ENCODE data around the gene UBASH3B. TPM values are rescaled to one million over a fixed set of nuclear protein-coding genes. Genes with fewer than 3 reads are reported as not detected.
"Not testable (repeated sequence)": the region's sequence is repeated elsewhere in the genome, so short reads cannot be mapped to it uniquely, and the experiment has no call there.

The UBASH3B gene, protein sequence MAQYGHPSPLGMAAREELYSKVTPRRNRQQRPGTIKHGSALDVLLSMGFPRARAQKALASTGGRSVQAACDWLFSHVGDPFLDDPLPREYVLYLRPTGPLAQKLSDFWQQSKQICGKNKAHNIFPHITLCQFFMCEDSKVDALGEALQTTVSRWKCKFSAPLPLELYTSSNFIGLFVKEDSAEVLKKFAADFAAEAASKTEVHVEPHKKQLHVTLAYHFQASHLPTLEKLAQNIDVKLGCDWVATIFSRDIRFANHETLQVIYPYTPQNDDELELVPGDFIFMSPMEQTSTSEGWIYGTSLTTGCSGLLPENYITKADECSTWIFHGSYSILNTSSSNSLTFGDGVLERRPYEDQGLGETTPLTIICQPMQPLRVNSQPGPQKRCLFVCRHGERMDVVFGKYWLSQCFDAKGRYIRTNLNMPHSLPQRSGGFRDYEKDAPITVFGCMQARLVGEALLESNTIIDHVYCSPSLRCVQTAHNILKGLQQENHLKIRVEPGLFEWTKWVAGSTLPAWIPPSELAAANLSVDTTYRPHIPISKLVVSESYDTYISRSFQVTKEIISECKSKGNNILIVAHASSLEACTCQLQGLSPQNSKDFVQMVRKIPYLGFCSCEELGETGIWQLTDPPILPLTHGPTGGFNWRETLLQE
- 64.6 and 67.6 TPM in 2 replicates for total RNA-seq

DNA sequence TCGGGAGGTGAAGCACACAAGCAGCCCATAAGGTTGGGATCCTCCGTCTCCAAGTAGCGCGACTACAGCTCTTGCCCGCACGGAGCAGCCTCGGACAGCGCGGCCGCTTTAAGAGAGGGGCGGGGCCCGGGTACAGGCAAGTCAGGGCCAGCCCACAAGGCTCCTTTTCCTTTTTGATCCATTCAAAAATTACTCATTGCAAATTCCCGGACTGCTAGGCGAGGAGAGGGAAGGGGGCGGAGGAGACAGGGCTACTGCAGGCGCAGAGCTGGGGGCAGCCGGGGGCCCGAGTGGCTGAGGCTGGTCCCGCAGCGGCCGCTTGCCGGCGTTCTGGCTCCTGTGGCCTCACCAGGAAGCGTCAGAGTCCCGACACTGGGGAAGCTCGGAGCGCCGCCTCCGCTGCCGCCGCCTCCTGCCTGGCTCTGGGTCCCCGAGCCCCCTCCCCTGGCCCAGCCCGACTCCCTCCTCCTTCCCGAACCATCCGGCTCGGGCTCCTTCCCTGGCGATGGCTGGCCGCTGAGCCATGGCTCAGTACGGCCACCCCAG is at the start of gene UBASH3B:
Gene UBASH3B, plus strand, starts transcription at position 196 of the 546 bp plus-strand sequence. Its CDS starts 328 bp downstream, at position 524.
- peak within 1 kb of the TSS; percentile 97 for H3K4me3 ChIP-seq (ENCODE audit: low read depth, low read length)
- DNase-seq (ENCODE audit: low read depth), result peak; percentile 49
- TF ChIP-seq CTCF (conservative IDR thresholded peaks at IDR 0.05; ENCODE audit: low read depth, low read length), result no peak

DNA sequence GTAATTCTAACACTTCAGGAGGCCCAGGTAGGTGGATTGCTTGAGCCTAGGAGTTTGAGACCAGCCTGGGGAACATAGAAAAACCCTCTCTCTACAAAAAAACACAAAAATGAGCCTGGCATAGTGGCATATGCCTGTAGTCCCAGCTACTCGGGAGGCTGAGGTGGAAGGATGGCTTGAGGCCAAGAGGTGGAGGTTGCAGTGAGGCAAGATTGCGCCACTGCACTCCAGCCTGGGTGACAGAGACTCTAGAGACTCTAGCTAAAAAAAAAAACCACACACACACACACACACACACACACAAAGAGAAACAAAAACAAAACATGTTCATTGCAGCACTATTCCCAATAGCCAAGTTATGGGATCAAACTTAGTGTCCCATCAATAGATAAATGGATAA is 48.4 kb upstream of the UBASH3B start:
- DNase-seq (ENCODE audit: low read depth); H3K4me3 ChIP-seq (ENCODE audit: low read depth, low read length): not testable (repeated sequence)

- no peak overlapping the region for H3K4me3 ChIP-seq (ENCODE audit: low read depth, low read length)
- no peak for TF ChIP-seq CTCF (conservative IDR thresholded peaks at IDR 0.05; ENCODE audit: low read depth, low read length)
- DNase-seq (ENCODE audit: low read depth), result no peak
Measured at GRCh38 chr11:122612123-122612824, 43.2 kb upstream of the UBASH3B start.

GRCh38 chr11:122616718-122617117 is 38.8 kb upstream of the UBASH3B start:
- no peak for TF ChIP-seq CTCF (conservative IDR thresholded peaks at IDR 0.05; ENCODE audit: low read depth, low read length)
- no peak overlapping the region for H3K4me3 ChIP-seq (ENCODE audit: low read depth, low read length)
- no peak for DNase-seq (ENCODE audit: low read depth)

- TF ChIP-seq CTCF (conservative IDR thresholded peaks at IDR 0.05; ENCODE audit: low read depth, low read length), result no peak
- no peak overlapping the region for H3K4me3 ChIP-seq (ENCODE audit: low read depth, low read length)
- no peak for DNase-seq (ENCODE audit: low read depth)
Measured at GRCh38 chr11:122617297-122617696, 38.2 kb upstream of the UBASH3B start.

DNA sequence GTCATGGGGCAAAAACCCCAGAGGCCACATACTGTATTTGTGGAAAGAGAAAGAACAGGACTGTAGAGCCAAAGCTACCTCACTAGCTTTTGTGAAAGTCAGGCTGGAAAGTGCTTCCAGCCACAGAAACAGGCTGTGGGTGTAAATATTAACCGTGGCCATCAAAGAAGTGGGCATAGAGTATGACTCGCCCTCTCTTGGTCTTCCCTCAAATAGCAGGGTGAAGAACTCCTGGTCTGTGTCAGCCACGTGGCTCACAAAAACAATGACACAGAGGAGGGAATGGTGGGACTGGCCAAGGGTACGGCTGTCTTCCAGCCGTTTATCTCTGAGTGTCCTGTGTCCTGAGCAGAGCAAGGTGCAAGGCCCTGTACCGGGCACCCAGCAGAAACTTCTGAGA is 37.6 kb upstream of the UBASH3B start:
- no peak overlapping the region for H3K4me3 ChIP-seq (ENCODE audit: low read depth, low read length)
- TF ChIP-seq CTCF (conservative IDR thresholded peaks at IDR 0.05; ENCODE audit: low read depth, low read length), result peak; percentile 33
- no peak for DNase-seq (ENCODE audit: low read depth)

DNA sequence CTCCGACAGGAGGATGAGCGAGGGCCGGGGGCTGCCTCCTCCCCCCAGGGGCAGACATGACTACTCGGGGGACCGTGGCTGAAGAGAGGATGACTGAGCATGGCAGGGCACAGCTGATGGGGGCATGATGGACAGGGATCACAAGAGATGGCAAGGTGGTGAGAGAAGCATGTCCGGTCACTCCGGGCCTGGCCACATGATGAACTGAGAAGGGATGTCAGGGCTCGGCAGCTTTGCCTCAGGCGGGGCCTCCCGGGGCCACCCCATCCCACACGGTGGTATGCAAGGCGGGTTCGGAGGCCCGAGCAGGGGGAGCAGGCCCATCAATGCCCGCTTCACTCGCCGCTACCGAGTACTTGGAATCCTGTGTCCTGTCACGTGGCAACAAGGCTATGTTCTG is 36.6 kb upstream of the UBASH3B start:
- TF ChIP-seq CTCF (conservative IDR thresholded peaks at IDR 0.05; ENCODE audit: low read depth, low read length), result no peak
- H3K4me3 ChIP-seq (ENCODE audit: low read depth, low read length), result no peak overlapping the region
- no peak for DNase-seq (ENCODE audit: low read depth)

Measured in epithelial cell of proximal tubule (primary cell).